ENCODE measurements around the gene C2CD4C.
"Not testable (repeated sequence)": the region's sequence is repeated elsewhere in the genome, so short reads cannot be mapped to it uniquely, and the experiment has no call there.

The C2CD4C gene

DNA sequence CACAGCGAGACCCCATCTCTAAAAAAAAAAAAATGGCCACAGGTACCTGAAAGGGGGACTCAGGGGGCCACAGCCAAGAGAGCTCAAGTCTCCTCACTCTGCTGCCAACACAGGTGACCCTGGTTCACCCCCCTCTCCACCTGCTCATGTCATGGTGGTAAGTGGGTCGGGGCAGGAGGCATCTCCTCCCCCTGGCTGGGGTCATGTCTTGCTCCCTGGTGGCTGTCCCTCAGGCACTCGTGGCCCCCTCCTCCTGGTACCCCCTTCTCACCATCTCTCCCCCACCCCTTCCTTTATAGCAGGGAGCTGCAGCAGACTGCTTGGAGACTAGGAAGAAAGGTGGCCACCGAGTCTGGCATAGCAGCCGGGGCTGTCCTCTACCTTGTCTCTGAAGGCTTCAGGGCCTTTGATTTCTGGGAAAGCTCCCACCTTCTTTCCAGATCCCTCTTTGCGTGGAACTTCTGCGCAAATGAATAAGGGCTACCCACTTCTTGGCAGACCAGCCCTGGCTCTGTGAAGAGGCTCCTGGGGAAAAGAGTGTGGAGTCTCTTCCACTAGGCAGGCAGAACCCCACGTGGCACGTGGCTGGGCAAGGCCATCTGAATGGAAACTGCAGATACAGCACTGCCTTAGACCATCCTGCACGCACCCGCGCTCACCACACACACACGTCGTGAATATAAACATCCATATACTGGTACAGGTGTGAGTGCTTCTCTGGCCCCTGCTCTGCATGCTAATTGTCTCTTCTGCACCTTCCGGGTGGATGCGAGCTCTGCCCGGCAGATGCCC lies 44.3 kb downstream of the C2CD4C start:
- DNase-seq, result no peak

DNA sequence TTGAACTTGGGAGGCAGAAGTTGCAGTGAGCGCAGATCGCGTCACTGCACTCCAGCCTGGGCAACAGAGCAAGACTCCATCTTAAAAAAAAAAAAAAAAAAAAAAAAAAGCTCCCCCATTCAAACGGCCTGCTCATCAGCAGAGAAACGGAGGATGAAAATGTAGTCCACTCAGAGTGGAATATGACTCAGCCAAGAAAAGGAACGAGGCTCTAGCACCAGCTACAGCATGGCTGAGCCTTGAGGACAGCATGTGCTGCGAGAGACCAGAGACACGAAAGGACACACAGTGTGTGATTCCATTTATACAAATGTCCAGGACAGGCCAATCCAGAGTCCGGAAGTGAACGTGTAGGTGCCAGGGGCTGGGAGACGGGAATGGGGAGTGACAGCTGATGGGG lies 46.3 kb downstream of the C2CD4C start:
- no peak for DNase-seq

- no peak for DNase-seq
Measured at GRCh38 chr19:362154-362553, 46.8 kb downstream of the C2CD4C start.

DNA sequence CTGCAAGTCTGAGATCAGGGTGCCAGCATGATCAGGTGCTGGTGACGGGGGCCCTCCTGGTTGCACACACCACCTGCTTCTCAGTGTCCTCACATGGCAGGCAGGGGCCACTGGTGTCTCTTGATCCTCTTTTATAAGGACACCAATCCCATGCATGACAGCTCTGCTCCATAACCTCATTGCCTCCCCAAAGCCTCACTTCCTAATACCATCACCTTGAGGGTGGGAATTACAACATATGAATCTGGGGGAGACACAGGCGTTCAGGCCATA lies 49.4 kb downstream of the C2CD4C start:
- DNase-seq, result no peak

DNA sequence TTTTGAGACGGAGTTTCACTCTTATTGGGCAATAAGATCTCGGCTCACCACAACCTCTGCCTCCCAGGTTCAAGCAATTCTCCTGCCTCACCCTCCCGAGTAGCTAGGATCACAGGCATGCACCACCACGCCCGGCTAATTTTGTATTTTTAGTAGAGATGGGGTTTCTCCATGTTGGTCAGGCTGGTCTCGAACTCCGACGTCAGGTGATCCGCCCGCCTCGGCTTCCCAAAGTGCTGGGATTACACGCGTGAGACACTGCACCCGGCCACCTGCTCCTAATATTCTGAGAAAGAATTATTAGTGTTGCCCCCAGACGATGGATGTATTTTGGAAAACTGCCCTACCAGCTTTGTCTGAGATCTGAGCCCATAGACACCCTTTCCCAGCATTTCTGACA lies 53.4 kb downstream of the C2CD4C start:
- DNase-seq, result not testable (repeated sequence)

Data from femur (tissue), 1 donor.